Measurements from ENCODE around the gene PHACTR3. TPM values are rescaled to one million over a fixed set of nuclear protein-coding genes. Genes with fewer than 3 reads are reported as not detected.

PHACTR3 gene
- total and polyA plus RNA-seq, 2 donors (not counting 3 experiments of a cell fraction or from before 2014, with no cell fraction given), result not detected

DNA sequence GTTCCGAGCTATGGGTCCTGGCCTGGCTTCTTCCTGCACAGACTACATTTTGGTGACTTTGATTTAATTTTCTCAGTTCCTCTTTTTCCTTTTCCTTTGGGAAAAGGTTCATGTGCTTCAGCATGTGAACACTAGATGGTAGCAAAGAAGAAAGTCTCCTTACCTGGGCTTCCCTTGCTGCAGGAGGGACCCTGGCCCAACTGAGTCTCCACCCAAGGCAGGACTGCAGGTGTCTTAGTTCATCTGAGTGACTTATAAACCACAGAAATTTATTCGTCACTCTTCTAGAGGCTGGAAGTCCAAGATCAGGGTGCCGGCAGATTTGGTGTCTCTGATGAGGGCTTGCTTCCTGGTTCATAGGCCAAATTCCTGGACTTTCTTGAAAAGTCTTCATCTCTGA lies 165.9 kb downstream of the PHACTR3 start:
- Histone ChIP-seq H3K9me1 (replicated peaks; ENCODE audit: control insufficient read depth, extremely low read depth, insufficient read depth, low read length) (no peaks in the 10 kb centered on the region), H3K4me3 (replicated peaks in 1 of 3; ENCODE audit: insufficient read depth in 1 of 3, low read depth in 1 of 3, low read length in 3 of 3) (no peak overlapping the region), H3K27me3 (ENCODE audit: control insufficient read depth in 2 of 2, insufficient read depth in 2 of 2, low read length in 2 of 2) (no peaks in the 10 kb centered on the region), H3K36me3 (ENCODE audit: control insufficient read depth in 2 of 2, extremely low read depth in 1 of 2, insufficient read depth in 2 of 2, low read length in 2 of 2) (no peaks in the 10 kb centered on the region), H3K9me3 (replicated peaks; ENCODE audit: control insufficient read depth, insufficient read depth, low read length) (no peaks in the 10 kb centered on the region), H4K20me1 (replicated peaks; ENCODE audit: control insufficient read depth, extremely low read depth, insufficient read depth, low read length) (no peaks in the 10 kb centered on the region), H3K27ac (ENCODE audit: insufficient read depth, low read depth, low read length) (no peak overlapping the region), H3K4me2 (ENCODE audit: insufficient read depth, low read length) (no peak overlapping the region), H2AFZ (ENCODE audit: low read depth, low read length) (no peak overlapping the region), H3K79me2 (ENCODE audit: control insufficient read depth, insufficient read depth, low read length) (no peaks in the 10 kb centered on the region), H3K9ac (replicated peaks; ENCODE audit: extremely low read depth, insufficient read depth, low read length) (no peak overlapping the region), H3K4me1 (ENCODE audit: control insufficient read depth, extremely low read depth, insufficient read depth, low read length) (no peaks in the 10 kb centered on the region)
- dilution Hi-C loops (cut with MboI; ENCODE audit: extremely low pct_ligation_motif_present, low sequenced_read_pairs), result no loop called here
- POLR2A ChIA-PET, result no interaction called here
- CTCF ChIA-PET, result no interaction called here
- FAIRE-seq (no peak), DNase-seq (ENCODE audit: low read depth, low spot score) (no peak)
- no TSS peak for BruUV-seq (replicated peaks)
- intact Hi-C loops (cut with micrococcal nuclease), result no loop called here
- TF ChIP-seq GATA2 (IDR thresholded peaks at IDR 0.05; ENCODE audit: insufficient read depth, insufficient read length, low read depth, low read length), result no peak

DNA sequence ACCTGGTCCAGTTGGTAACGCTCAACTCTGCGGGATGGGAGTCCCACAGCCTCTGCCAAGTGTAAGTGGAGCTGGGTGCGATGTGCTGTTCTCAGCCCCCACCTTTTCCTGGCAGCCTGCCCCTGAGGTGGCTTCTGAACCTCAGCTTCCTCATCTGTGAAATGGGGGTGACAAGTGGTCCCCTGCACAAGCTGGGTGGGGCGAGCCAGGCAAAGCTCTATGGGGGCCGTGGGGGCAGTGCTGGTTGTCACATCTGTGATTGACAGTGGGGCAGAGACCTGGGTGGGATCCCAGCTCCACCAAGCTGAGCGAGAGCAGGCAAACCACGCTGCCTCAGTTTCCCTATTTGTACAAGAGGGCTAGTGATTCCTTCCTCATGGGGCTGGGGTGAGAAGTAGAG lies 166.5 kb downstream of the PHACTR3 start:
- POLR2A ChIA-PET, result no interaction called here
- FAIRE-seq (no peak), DNase-seq (ENCODE audit: low read depth, low spot score) (no peak)
- CTCF ChIA-PET, result no interaction called here
- Histone ChIP-seq H3K27me3 (ENCODE audit: control insufficient read depth in 2 of 2, insufficient read depth in 2 of 2, low read length in 2 of 2) (no peaks in the 10 kb centered on the region), H3K4me1 (ENCODE audit: control insufficient read depth, extremely low read depth, insufficient read depth, low read length) (no peaks in the 10 kb centered on the region), H2AFZ (ENCODE audit: low read depth, low read length) (no peak overlapping the region), H3K36me3 (ENCODE audit: control insufficient read depth in 2 of 2, extremely low read depth in 1 of 2, insufficient read depth in 2 of 2, low read length in 2 of 2) (no peaks in the 10 kb centered on the region), H3K4me3 (replicated peaks in 1 of 3; ENCODE audit: insufficient read depth in 1 of 3, low read depth in 1 of 3, low read length in 3 of 3) (no peak overlapping the region), H3K9ac (replicated peaks; ENCODE audit: extremely low read depth, insufficient read depth, low read length) (no peak overlapping the region), H3K9me3 (replicated peaks; ENCODE audit: control insufficient read depth, insufficient read depth, low read length) (no peaks in the 10 kb centered on the region), H3K27ac (ENCODE audit: insufficient read depth, low read depth, low read length) (no peak overlapping the region), H4K20me1 (replicated peaks; ENCODE audit: control insufficient read depth, extremely low read depth, insufficient read depth, low read length) (no peaks in the 10 kb centered on the region), H3K79me2 (ENCODE audit: control insufficient read depth, insufficient read depth, low read length) (no peaks in the 10 kb centered on the region), H3K9me1 (replicated peaks; ENCODE audit: control insufficient read depth, extremely low read depth, insufficient read depth, low read length) (no peaks in the 10 kb centered on the region), H3K4me2 (ENCODE audit: insufficient read depth, low read length) (no peak overlapping the region)
- BruUV-seq (replicated peaks), result no TSS peak
- dilution Hi-C loops (cut with MboI; ENCODE audit: extremely low pct_ligation_motif_present, low sequenced_read_pairs) (no loop called here), intact Hi-C loops (cut with micrococcal nuclease) (no loop called here)
- TF ChIP-seq FOS (IDR thresholded peaks at IDR 0.05; ENCODE audit: borderline replicate concordance, insufficient read depth, low read length) (no peak), POLR2AphosphoS5 (IDR thresholded peaks at IDR 0.05; ENCODE audit: insufficient read depth, low read depth, low read length) (no peak), MYC (IDR thresholded peaks at IDR 0.05; ENCODE audit: low read depth, low read length) (no peak), GATA2 (IDR thresholded peaks at IDR 0.05; ENCODE audit: insufficient read depth, insufficient read length, low read depth, low read length) (no peak), EZH2 (IDR thresholded peaks at IDR 0.05; ENCODE audit: borderline replicate concordance, low read depth, low read length, severe bottlenecking) (no peak), POLR2A (IDR thresholded peaks at IDR 0.05; ENCODE audit: low read depth, low read length) (no peak), JUN (IDR thresholded peaks at IDR 0.05; ENCODE audit: borderline replicate concordance, insufficient read depth, insufficient read length, low read depth) (no peak)
- TF ChIP-seq, protein P1, sequence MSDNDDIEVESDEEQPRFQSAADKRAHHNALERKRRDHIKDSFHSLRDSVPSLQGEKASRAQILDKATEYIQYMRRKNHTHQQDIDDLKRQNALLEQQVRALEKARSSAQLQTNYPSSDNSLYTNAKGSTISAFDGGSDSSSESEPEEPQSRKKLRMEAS (IDR thresholded peaks at IDR 0.05; ENCODE audit: insufficient read depth, insufficient read length), result no peak
- TF ChIP-seq, protein P2, sequence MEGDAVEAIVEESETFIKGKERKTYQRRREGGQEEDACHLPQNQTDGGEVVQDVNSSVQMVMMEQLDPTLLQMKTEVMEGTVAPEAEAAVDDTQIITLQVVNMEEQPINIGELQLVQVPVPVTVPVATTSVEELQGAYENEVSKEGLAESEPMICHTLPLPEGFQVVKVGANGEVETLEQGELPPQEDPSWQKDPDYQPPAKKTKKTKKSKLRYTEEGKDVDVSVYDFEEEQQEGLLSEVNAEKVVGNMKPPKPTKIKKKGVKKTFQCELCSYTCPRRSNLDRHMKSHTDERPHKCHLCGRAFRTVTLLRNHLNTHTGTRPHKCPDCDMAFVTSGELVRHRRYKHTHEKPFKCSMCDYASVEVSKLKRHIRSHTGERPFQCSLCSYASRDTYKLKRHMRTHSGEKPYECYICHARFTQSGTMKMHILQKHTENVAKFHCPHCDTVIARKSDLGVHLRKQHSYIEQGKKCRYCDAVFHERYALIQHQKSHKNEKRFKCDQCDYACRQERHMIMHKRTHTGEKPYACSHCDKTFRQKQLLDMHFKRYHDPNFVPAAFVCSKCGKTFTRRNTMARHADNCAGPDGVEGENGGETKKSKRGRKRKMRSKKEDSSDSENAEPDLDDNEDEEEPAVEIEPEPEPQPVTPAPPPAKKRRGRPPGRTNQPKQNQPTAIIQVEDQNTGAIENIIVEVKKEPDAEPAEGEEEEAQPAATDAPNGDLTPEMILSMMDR (IDR thresholded peaks at IDR 0.05; ENCODE audit: extremely low read depth in 1 of 2, insufficient read depth in 1 of 2, low read depth in 1 of 2, low read length in 2 of 2), result no peak
